ENCODE data around the gene MTX2.
"Not testable (repeated sequence)": the region's sequence is repeated elsewhere in the genome, so short reads cannot be mapped to it uniquely, and the experiment has no call there.

MTX2 gene

DNA sequence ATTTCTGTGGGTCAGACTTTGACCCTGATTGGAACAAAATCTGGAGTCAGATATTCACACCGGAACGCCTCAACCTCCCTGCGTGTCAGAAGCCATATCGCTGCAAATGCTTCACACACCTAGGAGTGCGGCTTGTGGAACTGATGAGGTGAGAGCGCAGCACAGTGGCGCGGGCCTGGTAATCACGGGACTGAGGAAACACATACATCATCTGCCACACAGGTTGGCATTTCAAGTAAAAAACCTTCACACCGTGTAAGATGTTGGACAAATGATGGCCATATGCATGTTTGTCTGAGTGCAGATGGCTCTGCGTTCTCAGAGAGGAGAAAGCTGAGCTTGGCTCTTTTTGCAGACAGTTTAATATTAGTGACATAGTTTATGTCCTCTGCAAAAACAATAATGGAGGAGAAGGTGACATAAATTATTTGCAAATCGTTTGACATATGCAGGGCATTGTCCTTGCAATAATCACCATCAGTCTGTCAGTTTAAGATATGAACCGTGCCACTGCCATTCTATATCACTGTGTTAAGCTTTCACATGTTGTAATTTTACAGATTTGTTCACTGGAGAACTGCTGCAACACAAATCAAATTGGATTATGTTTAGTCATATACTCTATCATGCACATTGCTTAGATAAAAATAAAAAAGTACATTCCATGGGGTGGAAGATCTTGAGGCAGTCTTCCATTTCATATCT is 101.4 kb downstream of the MTX2 start:
- in situ Hi-C loops (cut with MboI; ENCODE audit: low sequenced_read_pairs), result no loop called here

GRCh38 chr2:176373155-176373554 is 103.9 kb downstream of the MTX2 start:
- in situ Hi-C loops (cut with MboI; ENCODE audit: low sequenced_read_pairs), result not testable (repeated sequence)

DNA sequence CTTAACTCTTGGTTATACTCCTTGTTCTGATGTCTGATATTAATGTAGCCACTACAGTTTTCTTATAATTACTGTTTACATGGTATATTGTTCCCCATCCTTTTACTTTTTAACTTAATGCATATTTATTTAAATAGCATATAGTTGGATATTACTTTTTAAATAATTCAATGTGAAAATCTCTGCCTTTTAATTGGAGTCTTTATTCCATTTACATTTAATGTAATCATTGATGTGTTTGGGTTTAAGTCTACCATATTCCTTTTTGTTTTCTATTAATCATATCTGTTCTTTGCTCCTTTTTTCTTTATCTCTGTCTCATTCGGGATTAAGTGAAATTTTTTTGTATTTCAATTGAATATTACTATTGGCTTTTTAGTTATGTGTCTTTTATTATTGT is 109.1 kb downstream of the MTX2 start:
- in situ Hi-C loops (cut with MboI; ENCODE audit: low sequenced_read_pairs), result no loop called here

GRCh38 chr2:176380341-176380740 is 111.1 kb downstream of the MTX2 start:
- in situ Hi-C loops (cut with MboI; ENCODE audit: low sequenced_read_pairs), result no loop called here

GRCh38 chr2:176383100-176383499 is 113.9 kb downstream of the MTX2 start:
- in situ Hi-C loops (cut with MboI; ENCODE audit: low sequenced_read_pairs), result no loop called here

GRCh38 chr2:176383836-176384442 is 114.7 kb downstream of the MTX2 start:
- in situ Hi-C loops (cut with MboI; ENCODE audit: low sequenced_read_pairs), result no loop called here

- in situ Hi-C loops (cut with MboI; ENCODE audit: low sequenced_read_pairs), result no loop called here
These were observed 116.0 kb downstream of the MTX2 start for GRCh38 chr2:176385219-176385759.

GRCh38 chr2:176385838-176386237 is 116.6 kb downstream of the MTX2 start:
- in situ Hi-C loops (cut with MboI; ENCODE audit: low sequenced_read_pairs), result no loop called here

Data from HL-60/S4 treated with retinoic acid at 250 ng/mL for 4 days and 3 days (cell line).